GM12891 (cell line): ENCODE data around the gene PLPP1.

Source experiments
- POLR2A ChIP-seq: IDR thresholded peaks from 2 replicates; pipeline ENCODE4 v1.6.1; 2011; ENCODE audit warnings: low read depth, low read length, control low read depth
- POLR2AphosphoS5 ChIP-seq: IDR thresholded peaks from 2 replicates; pipeline ENCODE4 v1.6.1; 2011; ENCODE audit warnings: low read depth, low read length, control low read depth
- TAF1 ChIP-seq: IDR thresholded peaks from 2 replicates; pipeline ENCODE4 v1.6.1; 2011; ENCODE audit warnings: low read depth, low read length, control low read depth

DNA sequence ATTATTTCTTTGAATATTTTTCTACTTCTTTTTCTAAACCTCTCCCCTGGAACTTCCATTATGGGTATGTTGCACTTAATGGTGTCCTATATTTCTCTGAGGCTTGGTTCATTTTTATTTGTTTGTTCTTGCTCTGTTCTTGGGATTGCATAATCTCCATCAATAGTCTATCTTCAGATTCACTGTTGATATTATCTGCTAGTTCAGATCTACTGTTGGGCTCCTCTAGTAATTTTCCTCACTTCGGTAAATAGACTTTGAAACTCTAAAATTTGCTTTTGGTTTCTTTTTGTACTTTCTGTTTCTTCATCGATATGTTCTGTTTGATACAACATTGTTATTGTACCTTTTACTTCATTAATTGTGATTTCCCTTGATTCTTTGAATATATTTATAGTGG, 150.7 kb downstream of the PLPP1 start:
- TF ChIP-seq POLR2A (no peak), POLR2AphosphoS5 (no peak), TAF1 (no peak)
